NB4 (cell line): Measurements from ENCODE around the gene PLCB4.

ENCODE experiments used
- DNase-seq: peaks from one replicate; pipeline ENCODE4 v3.0.0; 2010; ENCODE audit warnings: low read depth
- H3K4me3 ChIP-seq: one replicate; pipeline ENCODE4 v1.5.1; 2011; ENCODE audit warnings: mild to moderate bottlenecking, low read depth, low read length, moderate library complexity
- MYC ChIP-seq: IDR thresholded peaks from 2 replicates; pipeline ENCODE4 v1.6.1; 2011; ENCODE audit warnings: low read depth, low read length
- POLR2A ChIP-seq: IDR thresholded peaks from 2 replicates; pipeline ENCODE4 v1.6.1; 2011; ENCODE audit warnings: mild to moderate bottlenecking; ENCODE audit not compliant: insufficient read length; ENCODE audit errors: extremely low read depth
- TF ChIP-seq, protein P1 (sequence below): IDR thresholded peaks from one replicate; pipeline ENCODE4 v1.5.1; 2012; ENCODE audit warnings: low read depth, low read length
- TF ChIP-seq, protein P2 (sequence below): IDR thresholded peaks from 2 replicates; pipeline ENCODE4 v1.6.1; 2011; ENCODE audit warnings: low read depth, low read length

Gene PLCB4

DNA sequence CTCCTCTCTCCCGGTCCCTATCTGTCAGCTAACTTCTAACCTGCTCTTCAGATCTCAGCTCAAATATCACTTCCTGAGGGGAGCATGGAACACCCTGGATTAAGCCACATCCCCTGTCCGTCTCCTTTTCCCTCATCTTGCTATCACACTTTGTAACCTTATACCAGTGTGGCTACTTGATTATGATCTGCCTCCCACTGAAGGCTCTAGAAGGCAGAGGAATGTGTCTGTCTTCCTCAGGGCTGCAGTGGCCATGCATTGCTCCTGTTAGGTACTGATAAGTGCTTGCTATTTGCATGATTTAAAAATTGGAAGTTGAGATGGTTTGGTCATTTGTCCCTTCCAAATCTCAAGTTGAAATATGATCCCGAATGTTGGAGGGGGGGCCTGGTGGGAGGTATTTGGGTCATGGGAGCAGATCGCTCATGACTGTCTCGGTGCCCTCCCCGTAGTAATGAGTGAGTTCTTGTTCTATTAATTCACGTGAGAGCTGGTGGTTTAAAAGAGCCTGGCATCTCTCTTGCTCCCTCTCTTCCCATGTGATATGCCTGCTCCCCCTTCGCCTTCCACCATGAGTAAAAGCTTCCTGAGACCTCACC lies 71.4 kb downstream of the PLCB4 start:
- TF ChIP-seq, protein P1, sequence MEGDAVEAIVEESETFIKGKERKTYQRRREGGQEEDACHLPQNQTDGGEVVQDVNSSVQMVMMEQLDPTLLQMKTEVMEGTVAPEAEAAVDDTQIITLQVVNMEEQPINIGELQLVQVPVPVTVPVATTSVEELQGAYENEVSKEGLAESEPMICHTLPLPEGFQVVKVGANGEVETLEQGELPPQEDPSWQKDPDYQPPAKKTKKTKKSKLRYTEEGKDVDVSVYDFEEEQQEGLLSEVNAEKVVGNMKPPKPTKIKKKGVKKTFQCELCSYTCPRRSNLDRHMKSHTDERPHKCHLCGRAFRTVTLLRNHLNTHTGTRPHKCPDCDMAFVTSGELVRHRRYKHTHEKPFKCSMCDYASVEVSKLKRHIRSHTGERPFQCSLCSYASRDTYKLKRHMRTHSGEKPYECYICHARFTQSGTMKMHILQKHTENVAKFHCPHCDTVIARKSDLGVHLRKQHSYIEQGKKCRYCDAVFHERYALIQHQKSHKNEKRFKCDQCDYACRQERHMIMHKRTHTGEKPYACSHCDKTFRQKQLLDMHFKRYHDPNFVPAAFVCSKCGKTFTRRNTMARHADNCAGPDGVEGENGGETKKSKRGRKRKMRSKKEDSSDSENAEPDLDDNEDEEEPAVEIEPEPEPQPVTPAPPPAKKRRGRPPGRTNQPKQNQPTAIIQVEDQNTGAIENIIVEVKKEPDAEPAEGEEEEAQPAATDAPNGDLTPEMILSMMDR: no peak
- TF ChIP-seq POLR2A (no peak), MYC (no peak)
- TF ChIP-seq, protein P2, sequence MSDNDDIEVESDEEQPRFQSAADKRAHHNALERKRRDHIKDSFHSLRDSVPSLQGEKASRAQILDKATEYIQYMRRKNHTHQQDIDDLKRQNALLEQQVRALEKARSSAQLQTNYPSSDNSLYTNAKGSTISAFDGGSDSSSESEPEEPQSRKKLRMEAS: no peak
- DNase-seq: no peak
- no peak overlapping the region for H3K4me3 ChIP-seq

DNA sequence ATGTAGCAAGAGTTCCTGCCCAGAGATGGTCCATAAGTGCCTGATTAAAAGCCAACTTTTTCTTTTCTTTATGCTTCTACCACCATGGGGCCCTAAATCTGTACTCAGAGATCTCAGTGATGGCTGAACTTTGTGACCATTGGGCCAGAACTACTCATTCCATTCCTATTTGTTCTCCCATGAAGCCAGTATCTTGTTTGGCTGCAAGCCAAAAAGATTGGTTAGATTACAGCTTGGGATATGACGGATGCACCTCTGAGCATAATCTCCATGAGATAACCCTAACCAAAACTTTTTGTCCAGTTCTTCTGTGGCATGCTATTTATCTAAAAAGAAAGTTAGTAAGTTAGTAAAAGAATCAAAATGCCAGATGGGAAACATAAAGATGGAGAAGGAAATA lies 72.2 kb downstream of the PLCB4 start:
- DNase-seq: no peak
- TF ChIP-seq, protein P1: no peak
- no peak for TF ChIP-seq MYC
- TF ChIP-seq POLR2A: no peak
- TF ChIP-seq, protein P2: no peak
- H3K4me3 ChIP-seq: no peak overlapping the region

DNA sequence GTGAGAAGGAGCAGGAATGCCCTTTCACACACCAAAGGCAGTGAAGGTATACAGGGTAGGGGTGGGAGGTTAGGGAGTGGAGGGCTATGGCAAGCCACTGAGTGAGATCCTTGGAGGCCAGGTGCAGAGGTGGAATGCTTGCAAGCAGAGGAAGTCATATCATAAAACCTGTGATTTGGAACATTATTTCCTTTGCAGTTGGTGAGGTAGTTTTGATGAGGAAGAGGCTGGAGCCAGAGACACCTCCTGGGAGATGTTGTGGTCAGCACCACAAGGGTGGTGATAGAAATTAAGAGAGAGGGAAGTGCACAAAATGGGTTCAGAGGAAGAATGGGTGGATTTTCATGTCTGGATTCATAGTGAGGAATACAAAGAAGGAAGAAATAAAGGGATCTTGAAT lies 73.0 kb downstream of the PLCB4 start:
- H3K4me3 ChIP-seq: no peak overlapping the region
- no peak for DNase-seq
- TF ChIP-seq MYC (no peak), POLR2A (no peak)
- TF ChIP-seq, protein P2: no peak
- TF ChIP-seq, protein P1: no peak

DNA sequence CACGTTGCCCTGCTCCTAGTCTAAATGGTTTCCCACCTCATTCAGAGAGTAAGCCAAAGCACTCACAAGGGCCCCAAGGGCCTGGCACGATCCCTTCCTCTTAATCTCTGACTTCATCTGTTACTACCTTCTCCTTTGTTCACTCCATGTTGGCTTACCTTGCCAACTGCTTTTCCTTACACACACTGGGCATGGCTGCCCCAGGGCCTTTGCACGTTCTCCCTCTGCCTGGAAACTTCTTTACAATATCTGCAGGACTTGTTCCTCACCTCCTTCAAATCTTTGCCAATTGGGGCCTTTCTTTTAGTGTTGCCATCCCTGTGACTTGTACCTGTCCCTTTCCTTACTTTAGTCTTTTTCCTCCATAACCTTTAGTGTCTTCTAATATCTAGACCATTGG lies 73.9 kb downstream of the PLCB4 start:
- no peak overlapping the region for H3K4me3 ChIP-seq
- DNase-seq: no peak
- TF ChIP-seq, protein P1: no peak
- no peak for TF ChIP-seq POLR2A
- TF ChIP-seq MYC: no peak
- TF ChIP-seq, protein P2: no peak

DNA sequence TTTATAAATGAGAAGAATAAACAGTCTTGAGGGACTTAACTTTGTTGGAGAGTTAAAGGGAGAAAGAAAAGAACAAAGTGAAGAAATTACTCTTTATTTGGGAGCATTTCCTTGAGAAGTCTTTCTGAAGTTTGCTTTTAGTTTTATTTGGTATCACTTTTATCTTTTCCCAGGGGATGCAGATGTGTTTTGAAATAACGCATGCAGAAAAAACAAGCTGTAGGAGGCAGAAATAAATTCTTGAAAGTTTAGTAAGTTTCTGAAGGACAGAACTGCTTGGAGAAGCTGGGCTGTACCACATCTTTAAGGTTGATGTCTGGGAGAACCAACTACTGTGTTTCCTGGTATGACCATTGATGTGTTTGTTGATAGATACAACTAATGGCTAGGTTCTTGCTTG lies 75.0 kb downstream of the PLCB4 start:
- TF ChIP-seq POLR2A: no peak
- no peak overlapping the region for H3K4me3 ChIP-seq
- DNase-seq: no peak

DNA sequence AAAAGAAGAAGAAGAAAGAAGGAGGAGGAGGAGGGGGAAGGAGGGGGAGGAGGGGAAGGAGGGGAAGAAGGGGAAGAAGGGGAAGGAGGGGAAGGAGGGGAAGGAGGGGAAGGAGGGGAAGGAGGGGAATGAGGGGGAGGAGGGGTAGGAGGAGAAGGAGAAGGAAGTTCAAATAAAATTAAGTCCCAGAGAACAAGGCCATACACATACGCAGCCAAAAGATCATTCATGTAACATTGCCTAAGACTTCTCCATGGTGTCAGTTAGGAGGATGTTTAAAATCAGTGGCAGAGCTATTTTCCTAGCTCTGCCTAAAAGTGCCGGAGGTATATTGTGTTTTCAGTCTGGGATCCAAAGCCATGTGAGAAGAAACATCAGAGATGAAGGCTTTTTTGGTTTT lies 75.8 kb downstream of the PLCB4 start:
- TF ChIP-seq, protein P2: no peak
- TF ChIP-seq MYC (no peak), POLR2A (no peak)
- TF ChIP-seq, protein P1: no peak
- H3K4me3 ChIP-seq: no peak overlapping the region
- no peak for DNase-seq
